ENCODE results near the gene ARHGEF4. TPM values are rescaled to one million over a fixed set of nuclear protein-coding genes. Genes with fewer than 3 reads are reported as not detected.

The ARHGEF4 gene
- total RNA-seq, 1 experiment from 2014 or later, result 21.8 TPM

GRCh38 chr2:130976591-130977237 lies 140.0 kb downstream of the ARHGEF4 start (continued):
- TF ChIP-seq CDX4 (CRISPR knock-in tag; IDR thresholded peaks at IDR 0.05; ENCODE audit: borderline replicate concordance) (no peak), IRF2 (CRISPR knock-in tag; IDR thresholded peaks at IDR 0.05; ENCODE audit: borderline replicate concordance, low read depth) (no peak), TP53 (CRISPR knock-in tag; IDR thresholded peaks at IDR 0.05) (no peak)
- TF ChIP-seq, protein P1, sequence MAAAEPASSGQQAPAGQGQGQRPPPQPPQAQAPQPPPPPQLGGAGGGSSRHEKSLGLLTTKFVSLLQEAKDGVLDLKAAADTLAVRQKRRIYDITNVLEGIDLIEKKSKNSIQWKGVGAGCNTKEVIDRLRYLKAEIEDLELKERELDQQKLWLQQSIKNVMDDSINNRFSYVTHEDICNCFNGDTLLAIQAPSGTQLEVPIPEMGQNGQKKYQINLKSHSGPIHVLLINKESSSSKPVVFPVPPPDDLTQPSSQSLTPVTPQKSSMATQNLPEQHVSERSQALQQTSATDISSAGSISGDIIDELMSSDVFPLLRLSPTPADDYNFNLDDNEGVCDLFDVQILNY (CRISPR knock-in tag; IDR thresholded peaks at IDR 0.05), result no peak
- TF ChIP-seq, protein P2, sequence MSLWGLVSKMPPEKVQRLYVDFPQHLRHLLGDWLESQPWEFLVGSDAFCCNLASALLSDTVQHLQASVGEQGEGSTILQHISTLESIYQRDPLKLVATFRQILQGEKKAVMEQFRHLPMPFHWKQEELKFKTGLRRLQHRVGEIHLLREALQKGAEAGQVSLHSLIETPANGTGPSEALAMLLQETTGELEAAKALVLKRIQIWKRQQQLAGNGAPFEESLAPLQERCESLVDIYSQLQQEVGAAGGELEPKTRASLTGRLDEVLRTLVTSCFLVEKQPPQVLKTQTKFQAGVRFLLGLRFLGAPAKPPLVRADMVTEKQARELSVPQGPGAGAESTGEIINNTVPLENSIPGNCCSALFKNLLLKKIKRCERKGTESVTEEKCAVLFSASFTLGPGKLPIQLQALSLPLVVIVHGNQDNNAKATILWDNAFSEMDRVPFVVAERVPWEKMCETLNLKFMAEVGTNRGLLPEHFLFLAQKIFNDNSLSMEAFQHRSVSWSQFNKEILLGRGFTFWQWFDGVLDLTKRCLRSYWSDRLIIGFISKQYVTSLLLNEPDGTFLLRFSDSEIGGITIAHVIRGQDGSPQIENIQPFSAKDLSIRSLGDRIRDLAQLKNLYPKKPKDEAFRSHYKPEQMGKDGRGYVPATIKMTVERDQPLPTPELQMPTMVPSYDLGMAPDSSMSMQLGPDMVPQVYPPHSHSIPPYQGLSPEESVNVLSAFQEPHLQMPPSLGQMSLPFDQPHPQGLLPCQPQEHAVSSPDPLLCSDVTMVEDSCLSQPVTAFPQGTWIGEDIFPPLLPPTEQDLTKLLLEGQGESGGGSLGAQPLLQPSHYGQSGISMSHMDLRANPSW (CRISPR knock-in tag; conservative IDR thresholded peaks at IDR 0.05; ENCODE audit: low read depth), result no peak

DNA sequence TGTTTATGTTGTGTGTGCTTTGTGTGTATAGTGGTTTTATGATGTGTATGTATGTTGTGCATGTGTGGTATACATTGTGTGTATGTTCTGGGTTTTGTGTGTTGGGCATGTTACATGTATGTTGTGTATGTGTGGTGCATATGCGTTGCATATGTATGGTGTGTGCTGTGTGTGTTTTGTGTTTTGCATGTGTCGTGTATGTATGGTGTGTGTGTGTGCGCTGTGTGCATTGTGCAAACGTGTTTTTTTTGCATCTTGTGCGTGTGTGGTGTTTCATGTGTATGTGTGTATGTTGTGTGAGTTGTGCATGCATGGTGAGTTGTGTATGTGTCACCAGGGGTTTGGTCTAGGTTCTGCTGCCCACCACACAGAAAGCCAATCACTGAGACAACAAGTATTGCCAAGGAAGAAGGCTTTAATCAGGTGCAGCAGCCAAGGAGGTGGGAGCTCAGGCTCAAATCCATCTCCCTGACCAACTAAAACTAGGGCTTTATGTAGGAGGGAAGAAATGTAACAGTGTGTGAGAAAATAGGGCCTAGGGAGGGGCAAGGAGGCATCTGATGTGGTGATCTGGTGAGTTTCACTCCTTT lies 140.8 kb downstream of the ARHGEF4 start:
- CTCF ChIA-PET, result no interaction called here
- Mint-ChIP-seq H3K9me3 (peaks cover 14% of the 10 kb centered on the region), H3K27me3 (ENCODE audit: low read depth) (no peaks in the 10 kb centered on the region), H3K27ac (no peak overlapping the region), H3K4me3 (no peak overlapping the region), H3K36me3 (peaks cover 10% of the 10 kb centered on the region), H3K4me1 (no peaks in the 10 kb centered on the region)
- POLR2A ChIA-PET, result no interaction called here
- no peak for DNase-seq (ENCODE audit: low spot score)
- TF ChIP-seq, protein P2 (CRISPR knock-in tag; conservative IDR thresholded peaks at IDR 0.05; ENCODE audit: low read depth), result no peak
- TF ChIP-seq ZBTB21 (CRISPR knock-in tag; IDR thresholded peaks at IDR 0.05; ENCODE audit: borderline replicate concordance) (no peak), FOXK1 (CRISPR knock-in tag; IDR thresholded peaks at IDR 0.05) (no peak), NFATC4 (CRISPR knock-in tag; IDR thresholded peaks at IDR 0.05) (no peak), TP53 (CRISPR knock-in tag; IDR thresholded peaks at IDR 0.05) (no peak), TEAD1 (CRISPR knock-in tag; IDR thresholded peaks at IDR 0.05) (no peak), ZNF317 (CRISPR knock-in tag; IDR thresholded peaks at IDR 0.05; ENCODE audit: borderline replicate concordance, low read depth) (no peak), MLX (CRISPR knock-in tag; IDR thresholded peaks at IDR 0.05) (no peak)
- no peak for ATAC-seq

DNA sequence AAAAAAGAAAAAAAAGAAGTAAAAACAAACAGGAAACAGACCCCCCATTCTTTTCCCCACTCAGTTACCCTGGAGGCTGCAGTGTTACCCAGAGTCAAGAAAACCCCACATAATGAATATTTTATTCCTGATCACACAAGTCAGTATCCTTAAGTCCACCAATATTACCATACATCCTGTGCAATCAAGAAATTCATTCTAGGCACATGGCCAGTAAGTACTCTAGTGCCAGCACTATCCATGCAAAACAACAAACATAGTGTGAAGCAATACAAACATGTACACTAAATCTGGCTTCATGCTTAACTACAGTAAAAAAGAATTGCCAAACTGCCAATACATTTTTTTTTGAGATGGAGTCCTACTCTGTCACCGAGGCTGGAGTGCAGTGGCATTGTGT lies 145.0 kb downstream of the ARHGEF4 start:
- peaks cover 29% of the 10 kb centered on the region for H3K9me3 Mint-ChIP-seq
- peaks cover 12% of the 10 kb centered on the region for H3K36me3 Mint-ChIP-seq
- no peak for ATAC-seq
- TF ChIP-seq ZSCAN18 (CRISPR knock-in tag; IDR thresholded peaks at IDR 0.05), result no peak
- TF ChIP-seq USF1 (CRISPR knock-in tag; IDR thresholded peaks at IDR 0.05), result no peak
- TF ChIP-seq TCF7 (CRISPR knock-in tag; IDR thresholded peaks at IDR 0.05; ENCODE audit: low read depth), result no peak
- TF ChIP-seq MAX (CRISPR knock-in tag; IDR thresholded peaks at IDR 0.05), result no peak
- TF ChIP-seq ARID4B (CRISPR knock-in tag; IDR thresholded peaks at IDR 0.05; ENCODE audit: borderline replicate concordance), result no peak

More for the DNA sequence above, 145.0 kb downstream of the ARHGEF4 start:
- Mint-ChIP-seq H3K4me3 (no peak overlapping the region), H3K4me1 (no peaks in the 10 kb centered on the region), H3K27me3 (ENCODE audit: low read depth) (no peaks in the 10 kb centered on the region), H3K27ac (no peak overlapping the region)
- POLR2A ChIA-PET, result no interaction called here
- DNase-seq (ENCODE audit: low spot score), result no peak
- CTCF ChIA-PET, result no interaction called here
